AG10803 (cell line): Measurements from ENCODE around the gene SDE2.
A peak's percentile ranks its signal among the peaks of the same experiment; 100 is the strongest.

Experiments
- DNase-seq: peaks from one replicate; pipeline ENCODE4 v3.0.0; 2010; ENCODE audit warnings: low read depth
- H3K4me3 ChIP-seq: 2 replicates; pipeline ENCODE4 v1.5.1; 2011; ENCODE audit warnings: mild to moderate bottlenecking, low read length, control low read depth
- TF ChIP-seq, protein P1 (sequence below): conservative IDR thresholded peaks from 2 replicates; pipeline ENCODE4 v1.5.1; 2011; ENCODE audit warnings: mild to moderate bottlenecking, low read length, control low read depth, inconsistent platforms

SDE2 gene

DNA sequence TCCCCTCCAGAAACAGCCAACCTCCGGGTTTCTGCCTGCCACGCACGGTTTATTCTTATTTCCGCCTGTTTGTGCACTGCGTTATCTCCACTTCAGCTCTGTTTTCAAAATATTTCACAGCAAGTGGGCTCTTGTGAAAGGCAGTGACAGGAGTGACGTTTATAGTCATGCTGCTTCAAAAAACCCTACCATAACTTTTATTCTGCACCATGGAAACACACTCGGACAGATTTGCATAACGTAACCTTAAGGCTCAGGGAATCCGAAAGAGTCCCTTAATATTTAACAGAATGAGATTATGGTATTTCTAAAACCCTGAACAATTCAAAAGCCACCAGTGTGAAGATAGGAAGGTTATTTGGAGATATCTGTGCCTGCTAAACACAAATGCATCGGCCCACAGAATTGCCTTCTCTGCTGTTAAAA, 782 bp upstream of the SDE2 start:
- peak; percentile 9 for DNase-seq
- TF ChIP-seq, protein P1, sequence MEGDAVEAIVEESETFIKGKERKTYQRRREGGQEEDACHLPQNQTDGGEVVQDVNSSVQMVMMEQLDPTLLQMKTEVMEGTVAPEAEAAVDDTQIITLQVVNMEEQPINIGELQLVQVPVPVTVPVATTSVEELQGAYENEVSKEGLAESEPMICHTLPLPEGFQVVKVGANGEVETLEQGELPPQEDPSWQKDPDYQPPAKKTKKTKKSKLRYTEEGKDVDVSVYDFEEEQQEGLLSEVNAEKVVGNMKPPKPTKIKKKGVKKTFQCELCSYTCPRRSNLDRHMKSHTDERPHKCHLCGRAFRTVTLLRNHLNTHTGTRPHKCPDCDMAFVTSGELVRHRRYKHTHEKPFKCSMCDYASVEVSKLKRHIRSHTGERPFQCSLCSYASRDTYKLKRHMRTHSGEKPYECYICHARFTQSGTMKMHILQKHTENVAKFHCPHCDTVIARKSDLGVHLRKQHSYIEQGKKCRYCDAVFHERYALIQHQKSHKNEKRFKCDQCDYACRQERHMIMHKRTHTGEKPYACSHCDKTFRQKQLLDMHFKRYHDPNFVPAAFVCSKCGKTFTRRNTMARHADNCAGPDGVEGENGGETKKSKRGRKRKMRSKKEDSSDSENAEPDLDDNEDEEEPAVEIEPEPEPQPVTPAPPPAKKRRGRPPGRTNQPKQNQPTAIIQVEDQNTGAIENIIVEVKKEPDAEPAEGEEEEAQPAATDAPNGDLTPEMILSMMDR, result no peak
- peak overlapping the region; percentile 63 for H3K4me3 ChIP-seq

DNA sequence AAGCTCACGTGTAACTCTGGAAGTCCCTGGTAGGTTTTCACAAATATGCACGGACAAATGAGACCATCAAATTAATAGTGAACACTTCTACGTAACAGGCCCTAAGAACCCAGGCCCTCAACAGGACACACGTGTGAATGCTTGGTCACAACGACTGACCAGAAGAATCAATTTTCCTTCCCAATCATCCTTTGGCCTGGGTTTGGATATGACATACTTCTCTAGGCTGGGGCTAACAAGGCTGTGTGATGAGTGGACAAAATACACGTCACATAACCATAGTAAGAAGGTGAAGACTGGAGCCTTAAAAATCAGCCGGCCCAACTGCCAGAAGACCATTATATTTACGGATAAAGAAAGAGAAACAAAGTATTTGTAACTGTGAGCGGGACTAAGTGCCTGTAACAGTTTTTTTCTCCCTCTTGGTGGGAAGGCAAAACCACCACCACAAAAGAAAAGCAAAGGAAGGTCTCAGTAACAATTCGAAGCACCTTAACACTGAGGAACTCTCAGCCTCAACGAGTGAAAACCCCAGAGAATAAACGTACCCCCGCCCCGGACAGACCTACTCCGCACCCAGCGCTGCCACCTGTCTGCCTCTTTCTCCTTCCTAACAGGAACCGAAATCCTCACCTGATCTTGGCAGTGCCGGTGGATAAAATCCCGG, 450 bp downstream of the SDE2 start:
- TF ChIP-seq, protein P1, result no peak
- DNase-seq, result peak; percentile 41
- H3K4me3 ChIP-seq, result peak overlapping the region; percentile 94

DNA sequence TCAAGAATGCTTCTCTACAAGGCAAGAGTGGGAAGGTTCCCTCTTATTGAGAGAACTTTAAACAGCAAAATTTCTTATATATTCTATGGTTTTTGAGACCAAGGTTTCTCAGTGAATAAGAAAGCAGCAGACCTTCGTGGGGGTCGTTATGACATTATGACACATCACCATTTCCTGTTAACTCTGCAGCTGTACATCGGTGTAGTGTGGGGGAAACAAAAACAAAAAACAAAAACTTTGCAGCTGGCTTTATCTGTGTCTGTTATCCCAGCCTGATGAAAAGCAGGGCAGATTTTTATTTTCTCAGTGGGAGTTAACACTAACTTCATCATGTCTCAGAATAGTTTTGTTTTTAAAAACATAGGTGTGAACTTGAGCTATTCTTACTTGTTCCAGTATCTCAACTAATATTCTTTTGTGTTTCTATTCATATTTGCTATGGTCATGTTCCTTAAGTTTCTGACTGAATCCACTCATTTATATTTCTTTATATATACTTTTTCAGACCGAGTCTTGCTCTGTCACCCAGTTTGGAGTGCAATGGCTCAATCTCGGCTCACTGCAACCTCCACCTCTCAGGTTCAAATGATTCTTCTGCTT, 2.1 kb downstream of the SDE2 start:
- no peak for DNase-seq
- TF ChIP-seq, protein P1, result no peak
- H3K4me3 ChIP-seq, result no peak overlapping the region

DNA sequence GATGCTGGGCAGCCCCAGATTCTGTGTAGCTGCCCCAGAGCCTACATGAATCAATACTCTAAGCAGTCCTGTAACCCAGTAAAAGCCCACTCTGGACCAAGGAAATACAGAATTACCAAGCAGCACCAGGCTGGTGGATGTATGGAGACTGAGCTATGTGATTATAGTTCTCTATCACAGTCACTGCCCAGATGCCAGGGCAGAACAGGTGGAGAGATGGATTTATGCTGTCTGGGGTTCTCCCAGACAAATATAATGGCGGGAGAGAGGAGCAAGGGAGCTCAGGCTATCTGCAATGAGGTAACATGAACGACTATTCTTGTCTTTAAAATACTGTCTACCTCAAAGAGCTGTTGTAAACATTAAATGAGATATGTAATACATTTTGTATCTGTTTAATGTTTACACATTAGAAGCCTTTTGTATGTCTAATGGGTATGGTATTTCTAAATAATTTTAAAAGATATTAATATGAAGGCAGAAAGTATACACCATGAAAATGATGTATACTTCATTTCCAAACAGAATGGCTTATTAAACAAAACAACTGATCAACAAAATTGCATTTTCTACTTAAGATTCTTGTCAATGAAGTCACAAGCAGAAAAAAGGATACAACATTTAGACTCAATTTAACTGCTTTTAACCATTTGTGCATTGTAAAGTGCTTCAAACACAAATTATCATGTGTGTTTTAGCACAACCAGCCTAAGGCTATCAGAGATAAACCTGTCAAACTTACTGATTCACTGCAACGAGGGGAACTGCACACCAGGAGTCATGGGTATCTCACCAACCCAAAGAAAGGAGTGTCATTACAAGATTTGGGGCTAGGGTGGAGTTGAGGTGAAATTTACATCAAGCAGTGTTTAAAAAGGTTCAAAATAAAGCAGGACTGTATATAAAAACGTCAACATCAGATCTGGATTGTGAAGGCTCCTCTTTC, 3.0 kb downstream of the SDE2 start:
- H3K4me3 ChIP-seq, result no peak overlapping the region
- no peak for DNase-seq
- TF ChIP-seq, protein P1, result no peak

DNA sequence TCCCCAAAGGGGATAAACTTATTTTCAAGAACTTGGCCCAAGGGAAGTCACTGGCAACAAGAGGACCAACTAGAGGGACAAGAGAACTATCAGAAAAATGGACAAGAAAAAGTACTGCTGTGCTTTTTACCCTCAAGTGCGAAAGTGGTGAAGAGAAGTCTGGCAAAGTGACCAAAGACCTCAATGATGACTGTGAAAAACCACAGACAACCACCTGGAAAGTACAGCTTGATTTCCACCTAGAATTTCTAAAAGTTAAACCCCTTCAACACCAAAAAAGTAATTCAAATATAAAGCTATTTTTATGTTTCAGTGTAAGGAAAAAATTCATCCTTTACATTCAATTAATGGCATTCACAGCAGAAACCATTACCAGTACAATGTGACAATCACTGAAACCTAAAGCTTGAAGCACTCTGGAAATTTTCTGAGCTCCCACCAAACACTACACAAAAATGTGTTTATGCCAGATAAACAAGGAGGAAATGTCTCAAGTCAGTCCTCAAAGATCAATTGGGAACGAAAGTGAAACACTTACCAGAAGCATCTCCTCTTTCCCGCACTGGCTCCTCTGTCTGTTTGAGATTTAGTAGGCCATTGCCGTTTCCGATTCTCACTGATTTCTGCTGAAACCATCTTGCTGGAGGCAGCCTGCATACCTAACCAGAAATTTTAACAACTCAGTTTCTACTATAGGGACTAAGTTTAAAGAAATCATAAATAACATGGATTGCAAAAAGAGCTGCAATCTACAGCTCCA, 8.3 kb downstream of the SDE2 start:
- TF ChIP-seq, protein P1, result no peak
- no peak for DNase-seq

DNA sequence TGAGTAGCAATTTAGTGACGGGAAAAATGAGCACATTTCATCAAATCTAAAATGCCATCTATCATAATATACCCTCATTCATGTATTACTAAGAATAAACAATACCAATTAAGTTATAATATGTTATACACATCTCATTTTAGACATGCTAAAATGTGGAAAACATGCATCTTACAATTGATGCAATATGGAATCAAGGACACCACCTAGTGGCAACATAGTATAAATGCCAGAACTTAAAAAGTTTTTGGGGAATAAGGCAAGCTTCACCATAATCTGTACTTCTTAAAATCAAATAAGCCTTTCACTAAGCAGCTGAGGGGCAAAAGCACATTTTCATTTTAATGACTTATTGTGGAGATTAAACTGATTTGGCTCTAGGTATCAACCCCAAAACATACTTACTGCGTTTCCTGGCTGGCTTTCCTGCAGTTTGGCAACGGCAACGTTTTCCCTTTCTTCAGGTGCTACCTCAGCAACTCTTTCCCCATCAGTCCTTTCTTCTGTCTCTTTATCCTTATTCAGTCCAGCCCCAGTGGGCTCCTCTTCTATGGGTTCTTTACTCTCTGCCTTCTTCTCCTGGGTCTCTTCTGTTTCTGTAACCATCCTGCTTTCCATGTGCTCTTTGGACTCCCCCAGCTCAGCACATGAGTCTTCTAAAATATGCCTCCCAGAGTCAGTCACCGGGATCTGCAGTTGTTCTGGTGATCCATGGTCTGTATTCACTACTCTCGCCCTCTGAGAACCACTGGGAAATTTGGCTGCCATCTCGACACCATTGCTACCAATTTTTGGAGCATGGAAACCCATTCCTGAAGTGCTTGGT, 11.4 kb downstream of the SDE2 start:
- no peak overlapping the region for H3K4me3 ChIP-seq
- peak; percentile 64 for DNase-seq
- TF ChIP-seq, protein P1, result peak; percentile 75

More for the DNA sequence above, 8.3 kb downstream of the SDE2 start:
- no peak overlapping the region for H3K4me3 ChIP-seq
